ENCODE results near the gene KIRREL1.
"Not testable (repeated sequence)": the region's sequence is repeated elsewhere in the genome, so short reads cannot be mapped to it uniquely, and the experiment has no call there.

KIRREL1 gene

GRCh38 chr1:158112994-158113758, 119.7 kb downstream of the KIRREL1 start:
- DNase-seq = peak; percentile 58

- no peak for DNase-seq
These were observed 120.3 kb downstream of the KIRREL1 start for GRCh38 chr1:158113759-158114127.

GRCh38 chr1:158115126-158115525, 121.7 kb downstream of the KIRREL1 start:
- no peak for DNase-seq

- no peak for DNase-seq
These were observed 123.1 kb downstream of the KIRREL1 start for GRCh38 chr1:158116311-158117167.

GRCh38 chr1:158117854-158118704, 124.6 kb downstream of the KIRREL1 start:
- DNase-seq = peak; percentile 68

- DNase-seq = no peak
These were observed 125.4 kb downstream of the KIRREL1 start for GRCh38 chr1:158118713-158119402.

DNA sequence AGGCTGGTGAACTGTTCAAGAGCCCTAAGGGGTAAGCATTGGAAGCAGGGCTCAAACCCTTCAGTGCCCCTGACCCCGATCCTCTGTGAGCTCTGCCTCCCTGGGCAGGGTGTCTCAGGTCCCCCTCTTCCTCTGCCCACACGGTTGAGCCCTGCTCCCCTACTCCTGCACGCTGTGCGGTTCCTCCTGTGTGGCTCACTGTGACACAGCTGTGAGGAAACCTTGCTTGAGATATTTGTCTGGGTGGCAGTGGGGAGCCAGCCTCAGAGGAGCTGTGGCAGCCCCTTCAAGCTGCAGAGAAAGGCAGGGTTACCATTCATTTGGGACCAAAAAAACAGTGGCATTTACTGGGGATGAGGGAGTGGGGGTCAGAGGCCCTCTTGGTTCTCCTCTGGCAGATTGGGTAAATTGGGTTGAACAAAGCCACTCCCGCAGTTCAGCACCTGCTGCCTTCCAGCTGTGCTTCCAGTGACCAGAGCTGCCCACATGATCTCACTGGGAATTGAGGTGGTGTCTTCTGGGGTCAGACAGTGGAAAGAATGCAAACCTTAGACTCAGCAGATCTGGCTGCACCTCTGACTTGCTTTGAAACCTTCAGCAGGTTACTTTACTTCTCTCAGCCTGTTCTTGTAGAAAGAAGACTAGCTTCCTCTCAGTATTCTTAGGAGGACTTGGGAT, 126.7 kb downstream of the KIRREL1 start:
- DNase-seq = no peak

DNA sequence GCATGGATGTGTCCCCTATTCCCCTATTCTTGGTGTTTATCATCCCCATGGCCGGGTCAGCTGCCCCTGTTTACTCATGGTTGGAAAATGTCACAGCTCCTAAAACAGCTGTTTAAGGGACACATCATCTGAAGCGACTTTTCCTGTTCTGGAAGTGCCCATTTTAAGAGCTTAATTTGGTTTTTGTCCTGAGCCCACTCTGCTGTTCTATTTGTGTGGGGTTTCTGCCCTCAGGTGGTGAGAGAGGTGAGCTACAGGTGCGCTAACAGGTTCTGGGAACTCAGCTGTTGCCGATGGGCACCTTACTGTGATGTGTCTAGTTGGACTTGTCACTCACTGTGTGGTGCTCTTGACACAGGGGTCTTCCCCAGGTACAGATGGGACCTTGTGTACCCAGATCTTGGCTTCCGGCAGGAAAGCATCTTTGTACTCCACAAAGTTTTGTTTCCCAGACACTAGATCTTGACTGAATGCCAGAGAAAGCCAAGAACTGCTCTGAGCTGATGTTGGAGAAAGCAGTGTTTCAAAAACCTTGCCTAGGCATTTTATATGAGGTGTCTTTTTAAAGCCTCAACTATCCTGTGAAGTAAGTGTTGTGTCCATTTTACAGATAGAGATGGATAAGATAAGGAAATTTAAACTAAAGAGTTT, 128.3 kb downstream of the KIRREL1 start:
- peak; percentile 32 for DNase-seq

- DNase-seq = no peak
These were observed 129.5 kb downstream of the KIRREL1 start for GRCh38 chr1:158122833-158123388.

DNA sequence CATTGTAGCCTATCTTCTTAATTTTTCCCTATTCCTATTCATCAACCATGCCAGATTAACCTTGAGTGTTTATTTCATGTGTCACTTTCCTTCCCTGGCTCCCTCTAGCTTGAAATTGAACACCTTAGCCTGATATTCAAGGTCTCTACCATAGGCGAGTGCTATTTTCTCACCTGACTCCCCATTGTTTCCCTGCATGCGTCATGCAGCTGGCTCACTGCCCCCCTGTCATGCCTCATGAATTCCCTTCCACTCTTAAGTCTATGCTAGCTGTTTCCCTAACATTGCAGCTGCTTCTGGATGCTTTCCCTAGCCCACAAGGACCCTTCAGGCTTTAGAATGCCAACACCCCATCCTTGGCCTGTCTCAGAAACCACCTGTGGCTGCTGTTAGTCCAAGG, 130.6 kb downstream of the KIRREL1 start:
- no peak for DNase-seq

DNA sequence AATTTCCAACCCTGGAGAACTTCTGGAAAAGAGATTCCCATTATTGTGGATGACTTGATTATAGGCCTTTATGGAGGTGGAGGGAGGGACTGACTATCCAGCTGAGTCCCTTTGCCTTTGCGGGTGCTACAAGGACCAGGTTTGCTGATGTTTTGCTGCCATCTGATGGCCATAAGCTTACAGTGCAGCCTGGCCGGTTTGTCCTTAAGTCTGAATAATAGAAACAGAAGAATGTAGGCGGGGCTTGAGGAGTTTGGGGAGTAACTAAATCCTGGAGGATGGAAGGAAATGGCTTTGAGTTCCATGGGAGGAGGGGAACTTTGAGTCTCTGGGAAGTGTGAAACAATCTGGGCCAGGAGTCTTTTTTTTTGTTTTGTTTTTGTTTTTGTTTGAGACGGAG, 131.6 kb downstream of the KIRREL1 start:
- peak; percentile 73 for DNase-seq

DNA sequence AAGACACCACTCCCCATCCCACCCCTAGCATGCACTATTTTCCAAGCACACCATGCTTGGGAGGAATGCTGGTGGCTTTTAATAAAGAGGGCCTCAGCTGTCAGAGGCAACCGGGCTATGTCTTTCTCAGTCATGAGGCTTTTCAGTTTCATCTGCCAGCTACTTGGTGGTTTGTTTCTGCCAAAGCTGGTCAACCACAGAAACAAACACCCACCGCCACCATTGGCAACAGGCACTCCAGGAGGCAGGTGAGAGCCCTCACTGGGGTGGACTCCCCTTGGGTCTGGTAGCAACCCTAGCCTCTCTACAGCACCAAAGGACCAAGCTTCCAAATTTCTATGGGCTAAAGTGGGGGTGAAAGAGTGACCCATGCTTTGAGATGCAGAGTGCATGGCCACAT, 133.0 kb downstream of the KIRREL1 start:
- DNase-seq = no peak

- not testable (repeated sequence) for DNase-seq
These were observed 135.1 kb downstream of the KIRREL1 start for GRCh38 chr1:158128531-158128930.

DNA sequence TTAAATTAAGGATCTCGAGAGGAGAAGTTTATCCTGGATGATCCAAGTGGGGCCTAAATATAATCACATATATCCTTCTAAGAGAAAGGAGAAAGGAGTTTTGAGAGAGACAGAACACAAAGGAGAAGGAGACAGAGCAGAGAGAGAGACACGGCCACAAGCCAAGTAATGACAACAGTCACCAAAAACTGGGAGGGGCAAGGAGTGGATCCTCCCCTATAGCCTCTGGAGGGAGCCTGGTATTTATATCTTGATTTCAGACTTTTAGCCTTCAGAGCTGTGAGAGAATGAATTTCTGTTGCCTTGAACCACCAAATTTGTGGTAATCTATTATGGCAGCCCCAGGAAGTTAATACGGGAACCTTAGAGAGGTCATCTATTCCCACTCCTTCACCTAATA, 137.8 kb downstream of the KIRREL1 start:
- DNase-seq = no peak

GRCh38 chr1:158140764-158141192, 147.3 kb downstream of the KIRREL1 start:
- no peak for DNase-seq

- no peak for DNase-seq
These were observed 151.8 kb downstream of the KIRREL1 start for GRCh38 chr1:158145173-158145719.

DNA sequence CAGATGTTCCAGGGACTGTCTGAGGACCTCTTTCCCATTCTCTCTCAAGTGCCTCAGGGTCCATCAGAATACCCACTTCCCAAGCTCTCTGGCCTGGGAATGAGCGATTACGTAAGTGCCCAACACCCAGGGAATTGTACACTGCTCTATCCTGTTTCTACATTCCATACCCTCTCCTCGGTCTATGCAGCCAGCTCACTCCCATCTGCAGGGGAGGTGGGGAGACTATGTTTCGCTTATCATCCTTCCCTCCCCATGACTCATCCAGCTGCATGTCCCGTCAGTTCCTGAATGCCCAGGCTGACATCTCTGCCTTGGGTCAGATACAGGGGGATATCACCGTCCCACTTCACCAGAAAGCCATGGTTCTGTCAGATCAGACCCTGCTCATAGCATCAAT, 152.7 kb downstream of the KIRREL1 start:
- DNase-seq = no peak

DNA sequence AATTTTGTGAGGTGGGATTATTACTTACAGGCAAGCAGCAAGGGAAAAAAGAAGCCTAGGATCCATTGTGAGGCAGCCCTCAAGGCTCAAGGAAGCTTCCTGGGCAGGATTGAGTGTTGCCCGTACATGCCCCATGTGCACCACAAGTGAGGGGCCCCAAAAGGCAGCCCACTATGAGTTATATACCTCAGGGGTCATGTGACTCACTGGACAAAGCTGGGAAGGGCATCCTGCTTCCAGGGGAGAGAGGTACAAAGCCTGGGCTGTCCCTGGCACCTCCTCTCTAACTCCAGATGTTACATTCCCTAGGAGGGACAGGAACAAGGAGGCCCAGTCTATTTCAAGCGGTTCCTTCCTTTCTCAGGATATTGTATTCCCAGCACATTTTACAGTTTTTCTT, 153.3 kb downstream of the KIRREL1 start:
- DNase-seq = no peak

GRCh38 chr1:158147401-158147800, 154.0 kb downstream of the KIRREL1 start:
- DNase-seq = no peak

GRCh38 chr1:158147869-158148268, 154.4 kb downstream of the KIRREL1 start:
- no peak for DNase-seq

DNA sequence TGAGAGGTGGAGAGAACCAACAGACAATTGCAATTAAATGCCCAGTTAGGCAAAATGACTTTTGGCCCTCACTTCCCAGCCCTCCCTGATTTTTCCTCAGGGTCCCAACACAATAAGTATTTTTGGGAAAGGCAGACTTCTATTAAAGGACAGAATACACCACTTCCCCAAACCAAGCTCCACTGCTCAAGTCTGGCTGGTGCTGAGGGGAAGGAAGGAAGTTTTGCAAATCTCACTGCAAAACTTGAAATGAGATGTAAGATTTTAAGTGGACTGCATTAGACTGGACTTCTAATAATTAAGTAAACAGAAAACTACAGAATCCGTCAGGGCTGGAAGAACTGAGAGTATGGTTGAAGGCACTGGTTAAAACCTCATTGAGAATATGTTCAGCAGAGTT, 155.0 kb downstream of the KIRREL1 start:
- DNase-seq = no peak
